AG09309 (cell line): ENCODE measurements around the gene PDXDC1.
"Not testable (repeated sequence)": the region's sequence is repeated elsewhere in the genome, so short reads cannot be mapped to it uniquely, and the experiment has no call there.

Experiments
- DNase-seq: peaks from one replicate; pipeline ENCODE4 v3.0.0-alpha.2; 2010; ENCODE audit warnings: low read depth
- H3K4me3 ChIP-seq: 2 replicates; pipeline ENCODE4 v1.5.1; 2011; ENCODE audit warnings: mild to moderate bottlenecking, low read depth, low read length, moderate library complexity; ENCODE audit not compliant: control insufficient read depth

The PDXDC1 gene

GRCh38 chr16:14976971-14977736, 2.3 kb downstream of the PDXDC1 start:
- H3K4me3 ChIP-seq, result not testable (repeated sequence)

GRCh38 chr16:14978281-14978680, 3.5 kb downstream of the PDXDC1 start:
- not testable (repeated sequence) for H3K4me3 ChIP-seq, DNase-seq

More at GRCh38 chr16:14976971-14977736, 2.3 kb downstream of the PDXDC1 start:
- DNase-seq, result not testable (repeated sequence)

- not testable (repeated sequence) for DNase-seq
Measured at GRCh38 chr16:14978908-14979307, 4.1 kb downstream of the PDXDC1 start.

GRCh38 chr16:14981234-14981633, 6.4 kb downstream of the PDXDC1 start:
- not testable (repeated sequence) for DNase-seq, H3K4me3 ChIP-seq

More at GRCh38 chr16:14978908-14979307, 4.1 kb downstream of the PDXDC1 start:
- not testable (repeated sequence) for H3K4me3 ChIP-seq

GRCh38 chr16:14982521-14982920, 7.7 kb downstream of the PDXDC1 start:
- DNase-seq, H3K4me3 ChIP-seq: not testable (repeated sequence)

- not testable (repeated sequence) for H3K4me3 ChIP-seq, DNase-seq
Measured at GRCh38 chr16:14988092-14988491, 13.3 kb downstream of the PDXDC1 start.

GRCh38 chr16:14988661-14989191, 13.9 kb downstream of the PDXDC1 start:
- not testable (repeated sequence) for DNase-seq, H3K4me3 ChIP-seq

- not testable (repeated sequence) for H3K4me3 ChIP-seq, DNase-seq
Measured at GRCh38 chr16:14989291-14990281, 14.8 kb downstream of the PDXDC1 start.

- not testable (repeated sequence) for H3K4me3 ChIP-seq, DNase-seq
Measured at GRCh38 chr16:14993277-14994151, 18.7 kb downstream of the PDXDC1 start.

- not testable (repeated sequence) for DNase-seq, H3K4me3 ChIP-seq
Measured at GRCh38 chr16:14996702-14997101, 21.9 kb downstream of the PDXDC1 start.

GRCh38 chr16:14998300-14998699, 23.5 kb downstream of the PDXDC1 start:
- H3K4me3 ChIP-seq, DNase-seq: not testable (repeated sequence)

GRCh38 chr16:14999845-15000244, 25.0 kb downstream of the PDXDC1 start:
- DNase-seq, H3K4me3 ChIP-seq: not testable (repeated sequence)

- not testable (repeated sequence) for DNase-seq, H3K4me3 ChIP-seq
Measured at GRCh38 chr16:15002448-15002847, 27.6 kb downstream of the PDXDC1 start.

- DNase-seq, H3K4me3 ChIP-seq: not testable (repeated sequence)
Measured at GRCh38 chr16:15005357-15006132, 30.7 kb downstream of the PDXDC1 start.

- not testable (repeated sequence) for DNase-seq, H3K4me3 ChIP-seq
Measured at GRCh38 chr16:15008647-15009046, 33.8 kb downstream of the PDXDC1 start.

- not testable (repeated sequence) for DNase-seq, H3K4me3 ChIP-seq
Measured at GRCh38 chr16:15012941-15013340, 38.1 kb downstream of the PDXDC1 start.

GRCh38 chr16:15015671-15016070, 40.8 kb downstream of the PDXDC1 start:
- DNase-seq, H3K4me3 ChIP-seq: not testable (repeated sequence)
